Epithelial cell of esophagus (primary cell): Measurements from ENCODE around the gene ARAP1.

Experiments
- DNase-seq: peaks from one replicate; pipeline ENCODE4 v3.0.0; 2010; ENCODE audit warnings: low read depth
- H3K4me3 ChIP-seq: 2 replicates; pipeline ENCODE4 v1.5.1; 2011; ENCODE audit warnings: mild to moderate bottlenecking, low read length, control low read depth
- TF ChIP-seq, protein P1 (sequence below): IDR thresholded peaks from 2 replicates; pipeline ENCODE4 v1.5.1; 2011; ENCODE audit warnings: low read depth, mild to moderate bottlenecking, low read length, control low read depth, inconsistent platforms; ENCODE audit not compliant: insufficient read depth; ENCODE audit errors: missing control alignments

ARAP1 gene

DNA sequence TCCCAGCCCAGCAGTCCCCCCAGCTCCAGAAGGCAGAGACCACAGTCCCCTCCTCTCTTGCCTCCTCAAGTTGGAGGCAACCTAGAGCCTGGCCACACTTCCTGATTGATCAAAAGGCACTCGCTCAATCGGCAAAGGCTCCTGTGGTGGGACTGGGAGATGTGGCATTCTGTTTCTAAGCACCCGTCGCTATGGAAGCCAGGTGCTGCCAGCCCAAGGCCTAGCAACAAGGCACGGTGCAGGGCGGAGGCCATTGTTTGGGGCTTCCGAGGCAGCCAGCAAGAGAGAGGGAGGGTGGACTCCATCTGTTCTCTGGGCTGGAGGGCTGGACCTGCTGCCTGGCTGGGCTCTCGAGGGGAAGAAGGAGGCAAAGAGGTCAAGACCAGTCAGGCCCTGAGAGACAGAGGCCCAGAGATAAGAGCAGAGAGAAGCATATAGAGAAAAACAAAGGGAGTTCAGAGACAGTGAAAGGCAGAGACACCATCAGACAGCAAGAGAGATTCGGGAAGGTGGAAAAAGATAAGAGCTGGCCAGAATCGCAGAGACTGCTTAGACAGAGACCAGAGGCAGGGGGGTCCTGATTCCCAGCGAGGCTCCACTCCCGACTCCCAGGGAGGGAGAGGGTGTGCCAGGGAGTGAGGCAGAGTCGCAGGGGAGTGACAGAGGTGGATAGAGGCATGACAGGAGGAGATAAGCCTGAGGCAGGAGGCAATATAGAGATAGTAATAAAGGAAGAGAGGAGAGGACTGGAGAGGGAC is 99.2 kb downstream of the ARAP1 start:
- DNase-seq: no peak
- TF ChIP-seq, protein P1, sequence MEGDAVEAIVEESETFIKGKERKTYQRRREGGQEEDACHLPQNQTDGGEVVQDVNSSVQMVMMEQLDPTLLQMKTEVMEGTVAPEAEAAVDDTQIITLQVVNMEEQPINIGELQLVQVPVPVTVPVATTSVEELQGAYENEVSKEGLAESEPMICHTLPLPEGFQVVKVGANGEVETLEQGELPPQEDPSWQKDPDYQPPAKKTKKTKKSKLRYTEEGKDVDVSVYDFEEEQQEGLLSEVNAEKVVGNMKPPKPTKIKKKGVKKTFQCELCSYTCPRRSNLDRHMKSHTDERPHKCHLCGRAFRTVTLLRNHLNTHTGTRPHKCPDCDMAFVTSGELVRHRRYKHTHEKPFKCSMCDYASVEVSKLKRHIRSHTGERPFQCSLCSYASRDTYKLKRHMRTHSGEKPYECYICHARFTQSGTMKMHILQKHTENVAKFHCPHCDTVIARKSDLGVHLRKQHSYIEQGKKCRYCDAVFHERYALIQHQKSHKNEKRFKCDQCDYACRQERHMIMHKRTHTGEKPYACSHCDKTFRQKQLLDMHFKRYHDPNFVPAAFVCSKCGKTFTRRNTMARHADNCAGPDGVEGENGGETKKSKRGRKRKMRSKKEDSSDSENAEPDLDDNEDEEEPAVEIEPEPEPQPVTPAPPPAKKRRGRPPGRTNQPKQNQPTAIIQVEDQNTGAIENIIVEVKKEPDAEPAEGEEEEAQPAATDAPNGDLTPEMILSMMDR: no peak
- H3K4me3 ChIP-seq: no peak overlapping the region

DNA sequence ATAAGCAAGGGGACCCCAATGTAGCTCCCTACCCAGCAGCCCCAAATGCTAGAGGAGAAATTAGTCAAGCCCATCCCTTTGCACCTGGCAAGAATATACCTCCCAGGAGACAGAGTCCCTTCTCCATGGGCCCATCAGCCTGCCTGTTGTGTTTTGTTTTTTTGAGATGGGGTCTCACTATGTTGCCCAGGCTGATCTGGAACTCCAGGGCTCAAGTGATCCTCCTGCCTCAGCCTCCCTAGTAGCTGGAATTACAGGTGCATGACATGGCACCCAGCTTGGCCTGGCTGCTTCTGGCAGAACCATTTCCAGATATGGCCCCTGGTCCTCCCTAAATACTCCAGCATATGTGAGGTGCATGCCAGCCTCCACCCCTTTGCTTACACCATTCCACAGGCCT is 100.1 kb downstream of the ARAP1 start:
- DNase-seq: no peak
- no peak overlapping the region for H3K4me3 ChIP-seq
- TF ChIP-seq, protein P1: no peak

DNA sequence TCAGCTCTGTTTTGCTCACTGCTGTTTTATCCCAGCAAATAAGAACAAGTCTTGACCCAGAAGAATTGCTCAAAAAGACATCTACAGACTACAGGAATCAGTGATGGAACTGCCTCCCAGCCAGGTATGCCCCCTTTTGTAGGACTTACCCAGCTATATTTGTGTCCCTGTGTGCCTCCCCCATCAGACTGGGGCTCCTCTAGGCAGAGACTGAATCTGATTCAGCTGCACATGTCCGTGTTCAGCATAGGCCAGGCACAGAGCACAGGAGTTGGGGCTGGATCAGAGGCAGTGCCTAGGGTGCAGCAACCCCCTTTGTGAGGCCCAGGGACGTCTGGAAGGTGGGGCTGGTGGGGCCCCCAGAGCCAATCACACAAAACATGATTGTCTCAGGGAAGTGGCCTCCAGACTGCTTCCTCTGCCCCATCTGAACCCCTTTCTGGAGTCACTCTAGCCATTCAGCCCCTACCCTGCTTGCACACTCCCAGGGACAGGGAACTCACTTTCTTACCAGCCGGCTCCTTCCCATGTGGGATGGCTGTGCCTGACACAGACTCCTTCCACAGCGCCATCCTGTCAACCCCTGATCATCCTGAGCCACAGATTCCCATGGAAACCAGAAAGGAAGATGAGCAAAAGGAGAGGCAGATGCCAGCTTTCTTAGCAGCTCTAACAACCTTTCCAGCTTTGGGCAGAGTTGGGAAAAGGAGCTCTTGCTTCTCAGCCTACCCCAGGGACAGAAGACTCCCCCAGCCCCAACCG is 102.8 kb downstream of the ARAP1 start:
- DNase-seq: no peak
- TF ChIP-seq, protein P1: no peak
- H3K4me3 ChIP-seq: no peak overlapping the region

DNA sequence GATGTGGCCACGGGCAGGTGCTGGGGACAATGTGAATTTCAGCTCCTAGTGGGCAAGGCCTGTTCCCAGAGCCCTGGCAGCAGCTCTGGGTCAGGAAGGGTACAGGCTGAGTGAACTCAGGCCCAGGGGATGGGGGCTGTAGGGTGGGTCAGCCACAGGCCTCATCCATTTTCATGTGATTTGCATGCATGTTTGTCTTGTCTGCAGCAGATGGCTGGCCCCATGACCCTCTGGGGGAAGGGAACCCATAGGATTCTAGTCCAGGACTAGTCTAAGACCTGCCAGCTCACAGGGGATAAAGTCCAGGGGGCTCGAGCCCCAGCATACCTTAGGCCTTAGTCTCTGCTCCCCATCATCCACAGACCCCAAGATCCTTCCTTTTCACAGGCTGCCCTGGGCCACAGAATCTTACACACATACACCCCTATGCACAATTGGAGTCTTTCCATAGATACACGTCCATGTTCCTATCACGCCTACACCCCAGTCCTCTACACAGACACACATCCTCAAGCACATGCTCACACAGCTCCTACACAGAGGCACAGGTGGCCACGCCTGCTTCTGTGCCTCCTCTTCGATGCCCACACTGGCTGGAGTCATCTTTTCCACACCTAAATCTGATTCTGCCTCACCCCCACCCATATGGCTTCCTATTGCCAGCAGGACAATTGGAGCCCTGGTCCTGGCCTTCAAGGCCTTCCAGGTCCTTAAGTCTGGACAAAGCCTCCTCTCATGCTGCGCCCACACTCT is 103.6 kb downstream of the ARAP1 start:
- H3K4me3 ChIP-seq: no peak overlapping the region
- DNase-seq: no peak
- TF ChIP-seq, protein P1: no peak

DNA sequence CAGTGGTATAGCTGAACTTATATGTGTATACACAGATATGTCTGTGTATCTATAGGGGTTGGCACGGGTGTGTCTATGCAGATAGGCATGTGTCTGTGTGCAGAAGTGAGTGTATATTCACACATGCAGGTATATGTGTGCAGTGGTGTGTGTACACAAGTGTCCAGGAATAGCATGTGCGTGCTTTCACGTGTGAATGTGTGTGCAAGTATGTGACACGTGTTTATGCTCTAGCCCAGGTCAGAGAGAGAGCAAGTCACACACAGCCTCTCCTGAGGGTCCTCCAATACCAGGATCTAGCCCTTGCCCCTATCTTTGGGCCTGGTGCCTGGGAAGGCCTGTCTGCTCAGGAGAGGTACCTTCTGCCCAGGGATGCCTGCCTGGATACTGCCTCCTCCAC is 104.3 kb downstream of the ARAP1 start:
- TF ChIP-seq, protein P1: no peak
- DNase-seq: no peak
- H3K4me3 ChIP-seq: no peak overlapping the region

DNA sequence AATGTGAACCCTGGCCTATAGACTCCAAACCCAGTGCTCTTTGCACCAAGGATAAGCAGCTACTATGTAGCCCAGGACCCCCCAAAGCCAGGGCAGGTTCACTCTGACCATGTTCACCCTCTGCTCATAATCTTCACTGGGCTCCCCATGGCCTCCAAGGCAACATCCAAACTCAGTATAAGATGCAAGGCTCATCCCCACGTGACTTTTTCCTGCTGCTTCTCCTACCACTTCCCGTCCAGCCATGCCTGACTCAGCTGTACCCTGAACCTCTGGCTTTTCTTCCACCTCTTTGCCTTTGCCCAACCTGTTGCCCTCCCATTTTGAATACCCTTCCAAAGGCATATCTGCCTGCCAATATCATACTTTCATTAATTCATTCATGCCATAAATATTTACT is 105.7 kb downstream of the ARAP1 start:
- no peak for DNase-seq
- no peak overlapping the region for H3K4me3 ChIP-seq

More for the DNA sequence above, 105.7 kb downstream of the ARAP1 start:
- TF ChIP-seq, protein P1: no peak
